B cell (primary cell): ENCODE data around the gene FMNL2.

Experiments
- EZH2 ChIP-seq: IDR thresholded peaks from 2 replicates; pipeline ENCODE4 v1.6.1; 2012; ENCODE audit warnings: borderline replicate concordance, low read depth, mild to moderate bottlenecking, moderate library complexity, low read length; ENCODE audit not compliant: insufficient read depth, poor library complexity, severe bottlenecking
- TF ChIP-seq, protein P1 (sequence below): fragments of 200-600 bp; IDR thresholded peaks from one replicate; pipeline ENCODE4 v1.8.0; 2022; ENCODE audit warnings: antibody characterized with exemption, mild to moderate bottlenecking

- TF ChIP-seq, protein P1, sequence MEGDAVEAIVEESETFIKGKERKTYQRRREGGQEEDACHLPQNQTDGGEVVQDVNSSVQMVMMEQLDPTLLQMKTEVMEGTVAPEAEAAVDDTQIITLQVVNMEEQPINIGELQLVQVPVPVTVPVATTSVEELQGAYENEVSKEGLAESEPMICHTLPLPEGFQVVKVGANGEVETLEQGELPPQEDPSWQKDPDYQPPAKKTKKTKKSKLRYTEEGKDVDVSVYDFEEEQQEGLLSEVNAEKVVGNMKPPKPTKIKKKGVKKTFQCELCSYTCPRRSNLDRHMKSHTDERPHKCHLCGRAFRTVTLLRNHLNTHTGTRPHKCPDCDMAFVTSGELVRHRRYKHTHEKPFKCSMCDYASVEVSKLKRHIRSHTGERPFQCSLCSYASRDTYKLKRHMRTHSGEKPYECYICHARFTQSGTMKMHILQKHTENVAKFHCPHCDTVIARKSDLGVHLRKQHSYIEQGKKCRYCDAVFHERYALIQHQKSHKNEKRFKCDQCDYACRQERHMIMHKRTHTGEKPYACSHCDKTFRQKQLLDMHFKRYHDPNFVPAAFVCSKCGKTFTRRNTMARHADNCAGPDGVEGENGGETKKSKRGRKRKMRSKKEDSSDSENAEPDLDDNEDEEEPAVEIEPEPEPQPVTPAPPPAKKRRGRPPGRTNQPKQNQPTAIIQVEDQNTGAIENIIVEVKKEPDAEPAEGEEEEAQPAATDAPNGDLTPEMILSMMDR = no peak
- no peak for TF ChIP-seq EZH2
Measured at GRCh38 chr2:152542995-152543481, 208.1 kb downstream of the FMNL2 start.
